GM19372 (cell line): ENCODE measurements around the gene GPX2.

ENCODE experiments used
- ATAC-seq: cut with Tn5 transposase; IDR thresholded peaks from one replicate; pipeline ENCODE4 v1.9.1; 2021; ENCODE audit warnings: mild to moderate bottlenecking, low read depth, moderate library complexity; ENCODE audit not compliant: unreplicated experiment

The GPX2 gene

GRCh38 chr14:64963611-64964010 lies 21.1 kb upstream of the GPX2 start:
- no peak for ATAC-seq

GRCh38 chr14:64960762-64961276 lies 18.3 kb upstream of the GPX2 start:
- ATAC-seq: no peak

GRCh38 chr14:64958743-64959142 lies 16.2 kb upstream of the GPX2 start:
- no peak for ATAC-seq

- no peak for ATAC-seq
Measured at GRCh38 chr14:64958201-64958600, 15.7 kb upstream of the GPX2 start.

GRCh38 chr14:64956697-64957406 lies 14.3 kb upstream of the GPX2 start:
- no peak for ATAC-seq

GRCh38 chr14:64955297-64955696 lies 12.8 kb upstream of the GPX2 start:
- ATAC-seq: no peak

GRCh38 chr14:64954491-64955240 lies 12.1 kb upstream of the GPX2 start:
- ATAC-seq: no peak

- ATAC-seq: no peak
Measured at GRCh38 chr14:64953661-64954060, 11.1 kb upstream of the GPX2 start.

- no peak for ATAC-seq
Measured at GRCh38 chr14:64953310-64953654, 10.7 kb upstream of the GPX2 start.

- ATAC-seq: no peak
Measured at GRCh38 chr14:64952598-64953309, 10.2 kb upstream of the GPX2 start.

- no peak for ATAC-seq
Measured at GRCh38 chr14:64951724-64952123, 9.2 kb upstream of the GPX2 start.

GRCh38 chr14:64951291-64951690 lies 8.7 kb upstream of the GPX2 start:
- ATAC-seq: no peak

GRCh38 chr14:64950889-64951288 lies 8.3 kb upstream of the GPX2 start:
- ATAC-seq: no peak

GRCh38 chr14:64948612-64949210 lies 6.2 kb upstream of the GPX2 start:
- no peak for ATAC-seq

GRCh38 chr14:64947710-64948611 lies 5.4 kb upstream of the GPX2 start:
- no peak for ATAC-seq

GRCh38 chr14:64946310-64947045 lies 3.9 kb upstream of the GPX2 start:
- no peak for ATAC-seq

GRCh38 chr14:64945431-64946178 lies 3.1 kb upstream of the GPX2 start:
- ATAC-seq: no peak

GRCh38 chr14:64944861-64945260 lies 2.3 kb upstream of the GPX2 start:
- no peak for ATAC-seq

GRCh38 chr14:64944041-64944440 lies 1.5 kb upstream of the GPX2 start:
- ATAC-seq: no peak
